Neuronal stem cell (in vitro differentiated cells): ENCODE measurements around the gene LPAR3. TPM values are rescaled to one million over a fixed set of nuclear protein-coding genes. Genes with fewer than 3 reads are reported as not detected.
A peak's percentile ranks its signal among the peaks of the same experiment; 100 is the strongest.

Experiments used
- DNase-seq: peaks from one replicate; pipeline ENCODE4 v3.0.0-alpha.2; 2013; ENCODE audit warnings: low spot score
- H2AFZ ChIP-seq: one replicate; pipeline ENCODE4 v1.6.1; 2013; ENCODE audit warnings: mild to moderate bottlenecking, low read length, inconsistent platforms
- H2AK5ac ChIP-seq: 2 replicates; pipeline ENCODE4 v1.6.1; 2013; ENCODE audit warnings: low read depth, mild to moderate bottlenecking, inconsistent platforms, low read length, moderate library complexity, mixed read lengths
- H2BK120ac ChIP-seq: 2 replicates; pipeline ENCODE4 v1.6.1; 2013; ENCODE audit warnings: low read depth, mild to moderate bottlenecking, inconsistent platforms, low read length, moderate library complexity, mixed read lengths
- H2BK12ac ChIP-seq: one replicate; pipeline ENCODE4 v1.6.1; 2013; ENCODE audit warnings: low read length, inconsistent platforms
- H2BK15ac ChIP-seq: 2 replicates; pipeline ENCODE4 v1.6.1; 2013; ENCODE audit warnings: mild to moderate bottlenecking, low read length, inconsistent platforms, mixed read lengths
- H2BK5ac ChIP-seq: one replicate; pipeline ENCODE4 v1.6.1; 2013; ENCODE audit warnings: inconsistent platforms, mild to moderate bottlenecking, low read length, moderate library complexity
- H3K14ac ChIP-seq: one replicate; pipeline ENCODE4 v1.6.1; 2013; ENCODE audit warnings: low read length, inconsistent platforms
- H3K18ac ChIP-seq: 2 replicates; pipeline ENCODE4 v1.6.1; 2013; ENCODE audit warnings: low read length, inconsistent platforms
- H3K23ac ChIP-seq: 2 replicates; pipeline ENCODE4 v1.6.1; 2013; ENCODE audit warnings: low read depth, mild to moderate bottlenecking, mixed read lengths, low read length, inconsistent platforms; ENCODE audit not compliant: poor library complexity
- H3K27ac ChIP-seq: replicated peaks from 3 replicates; pipeline ENCODE4 v1.5.1; 2013; ENCODE audit warnings: low read length, inconsistent platforms
- H3K27me3 ChIP-seq, 3 experiments: 2 replicates each; pipeline ENCODE4 v1.6.1; 2013; ENCODE audit warnings: low read length in 3 of 3, mild to moderate bottlenecking in 2 of 3, inconsistent platforms in 1 of 3, low read depth in 1 of 3, mixed read lengths in 1 of 3, moderate library complexity in 1 of 3; ENCODE audit not compliant: control insufficient read depth in 3 of 3, insufficient read depth in 3 of 3
- H3K36me3 ChIP-seq, 2 donors: replicated peaks in 1 of 2; 2 replicates each; pipeline ENCODE4 v1.6.1; 2013; ENCODE audit warnings: low read length in 2 of 2; ENCODE audit not compliant: control insufficient read depth in 2 of 2, insufficient read depth in 2 of 2
- H3K4ac ChIP-seq: 2 replicates; pipeline ENCODE4 v1.6.1; 2013; ENCODE audit warnings: inconsistent platforms, mild to moderate bottlenecking, low read length, moderate library complexity
- H3K4me1 ChIP-seq, 2 donors: 1 replicate in 1 of 2; 2 replicates in 1 of 2; pipeline ENCODE4 v1.6.1; 2013; ENCODE audit warnings: low read length in 2 of 2, low read depth in 1 of 2; ENCODE audit not compliant: control insufficient read depth in 2 of 2, insufficient read depth in 1 of 2
- H3K4me2 ChIP-seq: one replicate; pipeline ENCODE4 v1.6.1; 2013; ENCODE audit warnings: mild to moderate bottlenecking, low read length, inconsistent platforms; ENCODE audit not compliant: insufficient read depth, poor library complexity, severe bottlenecking
- H3K4me3 ChIP-seq, 2 donors: 2 replicates each; pipeline ENCODE4 v1.5.1; 2013; ENCODE audit warnings: low read length in 2 of 2, mild to moderate bottlenecking in 2 of 2, inconsistent platforms in 1 of 2, moderate library complexity in 1 of 2
- H3K79me1 ChIP-seq: one replicate; pipeline ENCODE4 v1.6.1; 2013; ENCODE audit warnings: low read depth, mild to moderate bottlenecking, inconsistent platforms, low read length, moderate library complexity
- H3K9ac ChIP-seq: one replicate; pipeline ENCODE4 v1.6.1; 2013; ENCODE audit warnings: mild to moderate bottlenecking, low read depth, low read length, inconsistent platforms; ENCODE audit not compliant: poor library complexity
- H3K9me3 ChIP-seq, 2 donors: replicated peaks in 1 of 2; 2 replicates each; pipeline versions ENCODE3 to v1.6.1; 2013; ENCODE audit warnings: low read length in 2 of 2, mild to moderate bottlenecking in 2 of 2, inconsistent platforms in 1 of 2, low read depth in 1 of 2, mixed read lengths in 1 of 2, moderate library complexity in 1 of 2; ENCODE audit not compliant: control insufficient read depth in 2 of 2, insufficient read depth in 1 of 2
- H4K8ac ChIP-seq: one replicate; pipeline ENCODE4 v1.6.1; 2013; ENCODE audit warnings: low read depth, mild to moderate bottlenecking, inconsistent platforms, low read length, moderate library complexity
- H4K91ac ChIP-seq: one replicate; pipeline ENCODE4 v1.6.1; 2013; ENCODE audit warnings: low read length, low read depth, mild to moderate bottlenecking, inconsistent platforms; ENCODE audit not compliant: poor library complexity
- WGBS, 2 donors: extraction: QIAGEN DNeasy Blood & Tissue Kit; methylation state at CpG; one replicate each; pipeline ENCODE4 v1.1.7; 2013; ENCODE audit warnings: missing lambda C conversion rate in 2 of 2, mixed read lengths in 1 of 2; ENCODE audit not compliant: insufficient read length in 2 of 2, insufficient replicate concordance in 1 of 2; ENCODE audit errors: extremely low coverage in 2 of 2; 5-methylcytosine and 5-hydroxymethylcytosine counted together
- polyA plus RNA-seq, 2 experiments: library from polyadenylated mRNA; stranded (reverse); fragments of 200-250 nt; gene quantifications; one replicate each; pipeline ENCODE4 v1.2.3, GENCODE V29; 2013

Gene LPAR3
- polyA plus RNA-seq (2013, experiment 1 of 2), result 1.9 TPM
- polyA plus RNA-seq (2013, experiment 2 of 2), result 2.0 TPM

- no peaks in the 10 kb centered on the region for H3K36me3 ChIP-seq
- no peak within 1 kb of the TSS for H3K14ac ChIP-seq
- no CpG with 5 or more reads among the region's 93 CpGs for WGBS, 2 donors
These were observed at the start of gene LPAR3 for GRCh38 chr1:84892705-84893618. TSS of gene LPAR3 (minus strand) at chr1:84893206. CDS start at chr1:84866120, 27,086 bp downstream.

GRCh38 chr1:84941843-84942242, 48.8 kb upstream of the LPAR3 start:
- Histone ChIP-seq H4K91ac (no peak overlapping the region), H3K9me3 (no peaks in the 10 kb centered on the region), H2AFZ (no peak overlapping the region), H3K9ac (no peak overlapping the region), H2BK12ac (no peak overlapping the region), H3K18ac (no peak overlapping the region), H2BK5ac (no peak overlapping the region), H3K23ac (no peak overlapping the region), H2BK120ac (no peak overlapping the region), H3K4me2 (no peak overlapping the region), H3K79me1 (no peaks in the 10 kb centered on the region), H3K4ac (no peak overlapping the region), H3K27me3 (peaks cover 0 to 8% (median 0%) of the 10 kb centered on the region in 3 experiments), H3K36me3 (no peaks in the 10 kb centered on the region), H3K4me1 (peaks cover 0 to 9% of the 10 kb centered on the region in 2 donors), H4K8ac (no peak overlapping the region), H3K4me3 (no peak overlapping the region), H3K27ac (no peak overlapping the region), H3K14ac (no peak overlapping the region), H2BK15ac (no peak overlapping the region), H2AK5ac (no peak overlapping the region)
- no CpG with 5 or more reads among the region's 1 CpG for WGBS, 2 donors
- DNase-seq, result no peak

More at GRCh38 chr1:84892705-84893618, at the start of gene LPAR3:
- no peak within 1 kb of the TSS for H4K91ac ChIP-seq
- no peak within 1 kb of the TSS for H3K27ac ChIP-seq
- peaks cover 0 to 1% of the 10 kb centered on the region in 2 donors for H3K4me1 ChIP-seq
- peaks cover 5 to 64% (median 26%) of the 10 kb centered on the region in 3 experiments for H3K27me3 ChIP-seq
- H3K9ac ChIP-seq, result peak within 1 kb of the TSS; percentile 45
- H2BK15ac ChIP-seq, result no peak within 1 kb of the TSS
- H2AK5ac ChIP-seq, result no peak within 1 kb of the TSS
- peak within 1 kb of the TSS; percentile 34 for H3K23ac ChIP-seq
- peak within 1 kb of the TSS; percentile 58 for H2AFZ ChIP-seq
- DNase-seq, result peak; percentile 67
- H3K79me1 ChIP-seq, result no peaks in the 10 kb centered on the region
- no peak within 1 kb of the TSS for H2BK12ac ChIP-seq
- peak within 1 kb of the TSS; percentile 49 for H3K18ac ChIP-seq
- peaks cover 0 to 4% of the 10 kb centered on the region in 2 donors for H3K9me3 ChIP-seq
- no peak within 1 kb of the TSS for H4K8ac ChIP-seq
- H2BK5ac ChIP-seq, result no peak within 1 kb of the TSS
- H3K4me3 ChIP-seq, result peak within 1 kb of the TSS in 1 of 2 donors; percentile 80
- no peak within 1 kb of the TSS for H3K4ac ChIP-seq
- no peak within 1 kb of the TSS for H2BK120ac ChIP-seq
- peak within 1 kb of the TSS; percentile 78 for H3K4me2 ChIP-seq

DNA sequence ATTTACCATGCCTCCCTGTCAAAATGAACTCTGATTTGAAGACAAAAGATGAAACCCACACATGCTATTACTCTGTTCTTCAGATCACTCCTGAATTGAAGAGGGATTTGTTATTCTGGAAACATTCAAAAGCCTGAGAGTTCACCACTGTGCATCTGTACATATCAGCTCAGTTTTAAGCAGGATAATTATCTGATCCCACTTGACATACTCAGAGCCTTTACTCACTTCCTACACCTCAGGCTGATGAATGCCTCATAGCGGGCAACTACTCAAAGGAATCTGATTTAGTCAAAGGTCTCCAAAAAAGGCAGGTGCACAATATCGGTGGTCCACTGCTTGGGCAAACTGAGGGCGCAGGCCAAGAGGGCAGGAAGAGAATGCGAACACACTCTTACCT, 47.5 kb upstream of the LPAR3 start:
- H3K36me3 ChIP-seq, result no peaks in the 10 kb centered on the region
- peaks cover 0 to 8% (median 0%) of the 10 kb centered on the region in 3 experiments for H3K27me3 ChIP-seq
- no peak overlapping the region for H3K18ac ChIP-seq
- no peak overlapping the region for H4K91ac ChIP-seq
- no peak overlapping the region for H3K4me3 ChIP-seq
- H3K79me1 ChIP-seq, result no peaks in the 10 kb centered on the region
- H2BK120ac ChIP-seq, result no peak overlapping the region
- WGBS, 2 donors, result no CpG with 5 or more reads among the region's 4 CpGs
- H2AK5ac ChIP-seq, result no peak overlapping the region
- no peak overlapping the region for H3K4ac ChIP-seq
- H3K14ac ChIP-seq, result no peak overlapping the region
- peaks cover 0 to 9% of the 10 kb centered on the region in 2 donors for H3K4me1 ChIP-seq
- no peak overlapping the region for H3K23ac ChIP-seq
- no peak for DNase-seq
- H2BK5ac ChIP-seq, result no peak overlapping the region
- no peak overlapping the region for H2BK15ac ChIP-seq
- no peak overlapping the region for H3K9ac ChIP-seq
- no peak overlapping the region for H3K27ac ChIP-seq
- no peak overlapping the region for H2BK12ac ChIP-seq
- H3K4me2 ChIP-seq, result no peak overlapping the region
- no peaks in the 10 kb centered on the region for H3K9me3 ChIP-seq
- no peak overlapping the region for H4K8ac ChIP-seq
- no peak overlapping the region for H2AFZ ChIP-seq

DNA sequence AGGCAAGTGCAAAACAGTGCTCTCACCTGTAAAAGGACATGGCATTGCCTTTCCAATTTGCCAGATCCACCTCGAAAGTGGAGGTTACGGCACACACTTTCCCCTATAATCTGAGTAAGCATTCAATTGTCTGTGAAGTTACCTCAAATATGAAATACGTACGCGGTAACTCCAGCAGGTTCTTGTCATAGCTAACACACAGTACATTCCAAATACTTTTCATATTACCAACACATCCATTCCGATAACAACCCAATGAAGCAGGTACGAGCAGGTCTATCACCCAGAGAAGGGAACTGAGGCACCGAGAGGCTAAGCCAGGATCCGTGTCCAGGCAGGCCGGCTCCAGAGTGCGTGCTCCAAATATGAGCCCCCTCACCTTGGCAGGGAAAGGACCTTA, 46.8 kb upstream of the LPAR3 start:
- peaks cover 0 to 13% (median 0%) of the 10 kb centered on the region in 3 experiments for H3K27me3 ChIP-seq
- H3K23ac ChIP-seq, result no peak overlapping the region
- H3K36me3 ChIP-seq, result no peaks in the 10 kb centered on the region
- H3K9me3 ChIP-seq, result no peaks in the 10 kb centered on the region
- no peak overlapping the region for H4K91ac ChIP-seq
- no peak overlapping the region for H3K4me2 ChIP-seq
- H3K18ac ChIP-seq, result no peak overlapping the region
- peaks cover 0 to 9% of the 10 kb centered on the region in 2 donors for H3K4me1 ChIP-seq
- H3K4me3 ChIP-seq, result no peak overlapping the region
- no peak overlapping the region for H3K4ac ChIP-seq
- no peak overlapping the region for H2BK5ac ChIP-seq
- no peak overlapping the region for H2BK120ac ChIP-seq
- no peak overlapping the region for H4K8ac ChIP-seq
- H3K9ac ChIP-seq, result no peak overlapping the region
- no peak overlapping the region for H2AK5ac ChIP-seq
- no peak overlapping the region for H2BK12ac ChIP-seq
- H2AFZ ChIP-seq, result no peak overlapping the region
- no peaks in the 10 kb centered on the region for H3K79me1 ChIP-seq
- H3K14ac ChIP-seq, result no peak overlapping the region
- DNase-seq, result no peak
- no peak overlapping the region for H3K27ac ChIP-seq
- WGBS, 2 donors, result no CpG with 5 or more reads among the region's 11 CpGs
- H2BK15ac ChIP-seq, result no peak overlapping the region
